ENCODE measurements around the gene CNDP2.

- TF ChIP-seq CTCF (IDR thresholded peaks at IDR 0.05) (peak; percentile 92), EZH2 (IDR thresholded peaks at IDR 0.05; ENCODE audit: borderline replicate concordance, insufficient read depth, low read depth, low read length, poor library complexity, severe bottlenecking) (no peak)
Measured at GRCh38 chr18:74551936-74552555, 55.9 kb downstream of the CNDP2 start.

All from B cell (primary cell).